ELF-1 (cell line): Measurements from ENCODE around the gene STOML2.

Source experiments
- DNase-seq: peaks from one replicate; pipeline ENCODE4 v3.0.0-alpha.2; 2016; ENCODE audit warnings: low read depth, low spot score

Gene STOML2

GRCh38 chr9:35072461-35073278, 30.3 kb downstream of the STOML2 start, which contains the start of gene VCP:
TSS of gene VCP (minus strand) at chr9:35072625. CDS start at chr9:35072353, 272 bp downstream.
- DNase-seq: peak; percentile 100

GRCh38 chr9:35071814-35072460, 31.0 kb downstream of the STOML2 start:
- DNase-seq: peak; percentile 95

- no peak for DNase-seq
These were observed 31.8 kb downstream of the STOML2 start for GRCh38 chr9:35070823-35071813.

GRCh38 chr9:35069020-35069419, 33.9 kb downstream of the STOML2 start:
- no peak for DNase-seq

- no peak for DNase-seq
These were observed 35.9 kb downstream of the STOML2 start for GRCh38 chr9:35067056-35067455.

- no peak for DNase-seq
These were observed 42.3 kb downstream of the STOML2 start for GRCh38 chr9:35060548-35061207.

- no peak for DNase-seq
These were observed 43.5 kb downstream of the STOML2 start for GRCh38 chr9:35059438-35059837.

GRCh38 chr9:35057271-35057620, 45.7 kb downstream of the STOML2 start:
- DNase-seq: no peak

- DNase-seq: no peak
These were observed 46.2 kb downstream of the STOML2 start for GRCh38 chr9:35056571-35057270.

GRCh38 chr9:35054871-35055644, 47.9 kb downstream of the STOML2 start:
- no peak for DNase-seq

- DNase-seq: no peak
These were observed 48.6 kb downstream of the STOML2 start for GRCh38 chr9:35054185-35054835.

- peak; percentile 62 for DNase-seq
These were observed 51.6 kb downstream of the STOML2 start for GRCh38 chr9:35051069-35051967.
